Neuronal stem cell (in vitro differentiated cells): ENCODE data around the gene GART.

Source experiments
- DNase-seq: peaks from one replicate; pipeline ENCODE4 v3.0.0-alpha.2; 2013; ENCODE audit warnings: low spot score
- H2AFZ ChIP-seq: one replicate; pipeline ENCODE4 v1.6.1; 2013; ENCODE audit warnings: mild to moderate bottlenecking, low read length, inconsistent platforms
- H2AK5ac ChIP-seq: 2 replicates; pipeline ENCODE4 v1.6.1; 2013; ENCODE audit warnings: low read depth, mild to moderate bottlenecking, inconsistent platforms, low read length, moderate library complexity, mixed read lengths
- H2BK120ac ChIP-seq: 2 replicates; pipeline ENCODE4 v1.6.1; 2013; ENCODE audit warnings: low read depth, mild to moderate bottlenecking, inconsistent platforms, low read length, moderate library complexity, mixed read lengths
- H2BK12ac ChIP-seq: one replicate; pipeline ENCODE4 v1.6.1; 2013; ENCODE audit warnings: low read length, inconsistent platforms
- H2BK15ac ChIP-seq: 2 replicates; pipeline ENCODE4 v1.6.1; 2013; ENCODE audit warnings: mild to moderate bottlenecking, low read length, inconsistent platforms, mixed read lengths
- H2BK5ac ChIP-seq: one replicate; pipeline ENCODE4 v1.6.1; 2013; ENCODE audit warnings: inconsistent platforms, mild to moderate bottlenecking, low read length, moderate library complexity
- H3K14ac ChIP-seq: one replicate; pipeline ENCODE4 v1.6.1; 2013; ENCODE audit warnings: low read length, inconsistent platforms
- H3K18ac ChIP-seq: 2 replicates; pipeline ENCODE4 v1.6.1; 2013; ENCODE audit warnings: low read length, inconsistent platforms
- H3K23ac ChIP-seq: 2 replicates; pipeline ENCODE4 v1.6.1; 2013; ENCODE audit warnings: low read depth, mild to moderate bottlenecking, mixed read lengths, low read length, inconsistent platforms; ENCODE audit not compliant: poor library complexity
- H3K27ac ChIP-seq: replicated peaks from 3 replicates; pipeline ENCODE4 v1.5.1; 2013; ENCODE audit warnings: low read length, inconsistent platforms
- H3K27me3 ChIP-seq, 3 experiments: 2 replicates each; pipeline ENCODE4 v1.6.1; 2013; ENCODE audit warnings: low read length in 3 of 3, mild to moderate bottlenecking in 2 of 3, inconsistent platforms in 1 of 3, low read depth in 1 of 3, mixed read lengths in 1 of 3, moderate library complexity in 1 of 3; ENCODE audit not compliant: control insufficient read depth in 3 of 3, insufficient read depth in 3 of 3
- H3K36me3 ChIP-seq, 2 donors: replicated peaks in 1 of 2; 2 replicates each; pipeline ENCODE4 v1.6.1; 2013; ENCODE audit warnings: low read length in 2 of 2; ENCODE audit not compliant: control insufficient read depth in 2 of 2, insufficient read depth in 2 of 2
- H3K4ac ChIP-seq: 2 replicates; pipeline ENCODE4 v1.6.1; 2013; ENCODE audit warnings: inconsistent platforms, mild to moderate bottlenecking, low read length, moderate library complexity
- H3K4me1 ChIP-seq, 2 donors: 1 replicate in 1 of 2; 2 replicates in 1 of 2; pipeline ENCODE4 v1.6.1; 2013; ENCODE audit warnings: low read length in 2 of 2, low read depth in 1 of 2; ENCODE audit not compliant: control insufficient read depth in 2 of 2, insufficient read depth in 1 of 2
- H3K4me2 ChIP-seq: one replicate; pipeline ENCODE4 v1.6.1; 2013; ENCODE audit warnings: mild to moderate bottlenecking, low read length, inconsistent platforms; ENCODE audit not compliant: insufficient read depth, poor library complexity, severe bottlenecking
- H3K4me3 ChIP-seq, 2 donors: 2 replicates each; pipeline ENCODE4 v1.5.1; 2013; ENCODE audit warnings: low read length in 2 of 2, mild to moderate bottlenecking in 2 of 2, inconsistent platforms in 1 of 2, moderate library complexity in 1 of 2
- H3K79me1 ChIP-seq: one replicate; pipeline ENCODE4 v1.6.1; 2013; ENCODE audit warnings: low read depth, mild to moderate bottlenecking, inconsistent platforms, low read length, moderate library complexity
- H3K9ac ChIP-seq: one replicate; pipeline ENCODE4 v1.6.1; 2013; ENCODE audit warnings: mild to moderate bottlenecking, low read depth, low read length, inconsistent platforms; ENCODE audit not compliant: poor library complexity
- H3K9me3 ChIP-seq, 2 donors: replicated peaks in 1 of 2; 2 replicates each; pipeline versions ENCODE3 to v1.6.1; 2013; ENCODE audit warnings: low read length in 2 of 2, mild to moderate bottlenecking in 2 of 2, inconsistent platforms in 1 of 2, low read depth in 1 of 2, mixed read lengths in 1 of 2, moderate library complexity in 1 of 2; ENCODE audit not compliant: control insufficient read depth in 2 of 2, insufficient read depth in 1 of 2
- H4K8ac ChIP-seq: one replicate; pipeline ENCODE4 v1.6.1; 2013; ENCODE audit warnings: low read depth, mild to moderate bottlenecking, inconsistent platforms, low read length, moderate library complexity
- H4K91ac ChIP-seq: one replicate; pipeline ENCODE4 v1.6.1; 2013; ENCODE audit warnings: low read length, low read depth, mild to moderate bottlenecking, inconsistent platforms; ENCODE audit not compliant: poor library complexity
- WGBS, 2 donors: extraction: QIAGEN DNeasy Blood & Tissue Kit; methylation state at CpG; one replicate each; pipeline ENCODE4 v1.1.7; 2013; ENCODE audit warnings: missing lambda C conversion rate in 2 of 2, mixed read lengths in 1 of 2; ENCODE audit not compliant: insufficient read length in 2 of 2, insufficient replicate concordance in 1 of 2; ENCODE audit errors: extremely low coverage in 2 of 2; 5-methylcytosine and 5-hydroxymethylcytosine counted together

The GART gene

GRCh38 chr21:33586927-33587326 lies 45.0 kb upstream of the GART start:
- H3K9me3 ChIP-seq: peaks cover 1 to 5% of the 10 kb centered on the region in 2 donors
- peaks cover 4% of the 10 kb centered on the region for H3K79me1 ChIP-seq
- H3K36me3 ChIP-seq: peaks cover 0 to 53% of the 10 kb centered on the region in 2 donors
- H3K14ac ChIP-seq: no peak overlapping the region
- H2BK15ac ChIP-seq: no peak overlapping the region
- H3K18ac ChIP-seq: no peak overlapping the region
- H3K4ac ChIP-seq: no peak overlapping the region
- peak overlapping the region in 1 of 2 donors; percentile 91 for H3K4me3 ChIP-seq
- no peaks in the 10 kb centered on the region for H3K27me3 ChIP-seq
- no peak overlapping the region for H2AFZ ChIP-seq
- H2BK120ac ChIP-seq: no peak overlapping the region
- no peak overlapping the region for H2AK5ac ChIP-seq
- H3K9ac ChIP-seq: no peak overlapping the region
- H4K8ac ChIP-seq: no peak overlapping the region
- H3K27ac ChIP-seq: no peak overlapping the region
- no peak overlapping the region for H4K91ac ChIP-seq
- no peak overlapping the region for H3K23ac ChIP-seq
- no peak for DNase-seq
- H2BK5ac ChIP-seq: no peak overlapping the region
- H2BK12ac ChIP-seq: no peak overlapping the region
- WGBS, 2 donors: no CpG with 5 or more reads among the region's 6 CpGs
- no peak overlapping the region for H3K4me2 ChIP-seq
- H3K4me1 ChIP-seq: peaks cover 4 to 7% of the 10 kb centered on the region in 2 donors

GRCh38 chr21:33584455-33584854 lies 42.5 kb upstream of the GART start:
- H3K36me3 ChIP-seq: peaks cover 3 to 72% of the 10 kb centered on the region in 2 donors
- no CpG with 5 or more reads among the region's 3 CpGs for WGBS, 2 donors
- H3K27me3 ChIP-seq: no peaks in the 10 kb centered on the region
- no peak overlapping the region for H3K18ac ChIP-seq
- no peak overlapping the region for H2AFZ ChIP-seq
- H2BK120ac ChIP-seq: no peak overlapping the region
- no peak overlapping the region for H3K14ac ChIP-seq
- peaks cover 4% of the 10 kb centered on the region for H3K79me1 ChIP-seq
- no peak overlapping the region for H3K4me2 ChIP-seq
- no peak overlapping the region for H3K27ac ChIP-seq
- H3K9me3 ChIP-seq: peaks cover 1 to 5% of the 10 kb centered on the region in 2 donors
- peaks cover 4 to 6% of the 10 kb centered on the region in 2 donors for H3K4me1 ChIP-seq
- H3K4ac ChIP-seq: no peak overlapping the region
- H2BK15ac ChIP-seq: no peak overlapping the region
- H2BK12ac ChIP-seq: no peak overlapping the region
- no peak overlapping the region for H3K4me3 ChIP-seq
- no peak overlapping the region for H3K23ac ChIP-seq
- H4K91ac ChIP-seq: no peak overlapping the region
- H4K8ac ChIP-seq: no peak overlapping the region
- H2AK5ac ChIP-seq: no peak overlapping the region
- no peak for DNase-seq
- H3K9ac ChIP-seq: no peak overlapping the region
- no peak overlapping the region for H2BK5ac ChIP-seq

- H3K27ac ChIP-seq: peak overlapping the region; percentile 31
- no peaks in the 10 kb centered on the region for H3K4me1 ChIP-seq
- no peak overlapping the region for H3K18ac ChIP-seq
- H2BK120ac ChIP-seq: no peak overlapping the region
- H3K9me3 ChIP-seq: no peaks in the 10 kb centered on the region
- no peak overlapping the region for H4K8ac ChIP-seq
- no peak overlapping the region for H2AFZ ChIP-seq
- no peaks in the 10 kb centered on the region for H3K27me3 ChIP-seq
- no peak overlapping the region for H3K14ac ChIP-seq
- no peak overlapping the region for H3K9ac ChIP-seq
- no peak overlapping the region for H3K23ac ChIP-seq
- peaks cover 18 to 94% of the 10 kb centered on the region in 2 donors for H3K36me3 ChIP-seq
- no peak overlapping the region for H3K4me3 ChIP-seq
- no peak overlapping the region for H3K4ac ChIP-seq
- no peak overlapping the region for H2BK15ac ChIP-seq
- H3K79me1 ChIP-seq: no peaks in the 10 kb centered on the region
- no peak overlapping the region for H4K91ac ChIP-seq
- H2AK5ac ChIP-seq: no peak overlapping the region
- no CpG with 5 or more reads among the region's 7 CpGs for WGBS, 2 donors
- H2BK5ac ChIP-seq: no peak overlapping the region
- no peak overlapping the region for H2BK12ac ChIP-seq
- no peak for DNase-seq
- H3K4me2 ChIP-seq: no peak overlapping the region
Observed at GRCh38 chr21:33578959-33579542, 37.1 kb upstream of the GART start.

DNA sequence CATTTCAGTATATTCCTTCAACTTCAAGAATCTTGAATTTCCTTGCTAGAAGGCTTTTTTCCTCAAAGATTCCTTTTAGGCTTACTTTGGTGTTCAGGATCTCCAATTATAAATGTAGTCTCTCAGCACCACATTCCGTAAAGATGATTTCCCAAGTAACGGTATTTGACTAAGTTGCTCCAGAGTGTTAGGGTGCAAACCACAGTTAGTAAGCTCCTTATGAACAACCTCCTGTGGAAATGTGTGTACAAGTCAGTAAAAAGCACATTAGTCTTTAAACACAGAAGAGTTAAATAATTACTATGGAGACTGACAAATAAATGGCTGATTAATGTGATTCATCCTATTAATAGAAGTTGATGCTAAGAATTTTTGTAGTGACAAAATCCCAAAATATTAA lies 36.3 kb upstream of the GART start:
- Histone ChIP-seq H4K8ac (no peak overlapping the region), H3K4ac (no peak overlapping the region), H3K4me3 (no peak overlapping the region), H2AK5ac (no peak overlapping the region), H4K91ac (no peak overlapping the region), H3K36me3 (peaks cover 21 to 98% of the 10 kb centered on the region in 2 donors), H3K18ac (no peak overlapping the region), H2BK120ac (no peak overlapping the region), H3K23ac (no peak overlapping the region), H3K27ac (no peak overlapping the region), H3K4me2 (no peak overlapping the region), H3K79me1 (no peaks in the 10 kb centered on the region), H3K9me3 (no peaks in the 10 kb centered on the region), H3K4me1 (no peaks in the 10 kb centered on the region), H3K9ac (no peak overlapping the region), H3K14ac (no peak overlapping the region), H3K27me3 (no peaks in the 10 kb centered on the region), H2BK15ac (no peak overlapping the region), H2AFZ (no peak overlapping the region), H2BK12ac (no peak overlapping the region), H2BK5ac (no peak overlapping the region)
- DNase-seq: no peak
- WGBS, 2 donors: no CpG with 5 or more reads among the region's 2 CpGs
